ENCODE data around the gene CDK2. TPM values are rescaled to one million over a fixed set of nuclear protein-coding genes. Genes with fewer than 3 reads are reported as not detected.

Gene CDK2
- total RNA-seq, 2 donors from 2014 or later, result 8.8 to 12.5 TPM

- DNase-seq, result no peak
- Histone ChIP-seq H3K27me3 (no peaks in the 10 kb centered on the region), H3K27ac (no peak overlapping the region), H3K9me3 (no peaks in the 10 kb centered on the region), H3K4me3 (no peak overlapping the region), H3K4me1 (peaks cover 29% of the 10 kb centered on the region), H3K36me3 (replicated peaks in 1 of 2; ENCODE audit: insufficient read depth in 1 of 2, low read depth in 2 of 2) (no peaks in the 10 kb centered on the region)
- WGBS, 2 donors, result 74 to 77% methylated on average over 2 of the region's 2 CpGs
- no peak for TF ChIP-seq CTCF (IDR thresholded peaks at IDR 0.05)
- TF ChIP-seq POLR2A (IDR thresholded peaks at IDR 0.05), result no peak
- ATAC-seq, result no peak
- intact Hi-C loops (cut with DNase I), result no loop called here
Measured at GRCh38 chr12:55937981-55938380, 28.6 kb upstream of the CDK2 start.

GRCh38 chr12:55938826-55939501, 27.7 kb upstream of the CDK2 start:
- ATAC-seq, result no peak
- no peak for TF ChIP-seq POLR2A (IDR thresholded peaks at IDR 0.05)
- TF ChIP-seq CTCF (IDR thresholded peaks at IDR 0.05), result no peak
- peaks cover 0 to 2% of the 10 kb centered on the region in 2 donors for H3K36me3 ChIP-seq (replicated peaks in 1 of 2; ENCODE audit: insufficient read depth in 1 of 2, low read depth in 2 of 2)
- 94 to 95% methylated on average over 6 to 8 of the region's 8 CpGs for WGBS, 2 donors
- no peak overlapping the region for H3K4me3 ChIP-seq
- peaks cover 19% of the 10 kb centered on the region for H3K4me1 ChIP-seq
- intact Hi-C loops (cut with DNase I), result no loop called here
- no peaks in the 10 kb centered on the region for H3K27me3 ChIP-seq
- no peak for DNase-seq
- H3K9me3 ChIP-seq, result no peaks in the 10 kb centered on the region
- no peak overlapping the region for H3K27ac ChIP-seq

- Histone ChIP-seq H3K4me1 (peaks cover 19% of the 10 kb centered on the region), H3K36me3 (replicated peaks in 1 of 2; ENCODE audit: insufficient read depth in 1 of 2, low read depth in 2 of 2) (peaks cover 0 to 4% of the 10 kb centered on the region in 2 donors), H3K9me3 (no peaks in the 10 kb centered on the region), H3K27me3 (no peaks in the 10 kb centered on the region), H3K4me3 (no peak overlapping the region), H3K27ac (peak overlapping the region; percentile 46 to 61 (median 58))
- intact Hi-C loops (cut with DNase I), result loop anchor here (10.0 kb wide), 1 partner anchor 195 kb away; the partner anchor contains the start of gene GDF11
- TF ChIP-seq POLR2A (IDR thresholded peaks at IDR 0.05) (peak in 1 of 3 donors; percentile 15), CTCF (IDR thresholded peaks at IDR 0.05) (peak; percentile 87 to 94 (median 91))
- DNase-seq (peak; percentile 87 to 90 (median 88)), ATAC-seq (peak; percentile 96)
- 14 to 20% methylated on average over 10 to 18 of the region's 18 CpGs for WGBS, 2 donors
Measured at GRCh38 chr12:55940065-55940732, 26.4 kb upstream of the CDK2 start.

GRCh38 chr12:55942055-55942454, 24.6 kb upstream of the CDK2 start:
- TF ChIP-seq CTCF (IDR thresholded peaks at IDR 0.05), result no peak
- TF ChIP-seq POLR2A (IDR thresholded peaks at IDR 0.05), result no peak

More at GRCh38 chr12:55942055-55942454, 24.6 kb upstream of the CDK2 start:
- no peak overlapping the region for H3K27ac ChIP-seq
- ATAC-seq (no peak), DNase-seq (no peak)
- H3K4me1 ChIP-seq, result peaks cover 19% of the 10 kb centered on the region
- peaks cover 0 to 4% of the 10 kb centered on the region in 2 donors for H3K36me3 ChIP-seq (replicated peaks in 1 of 2; ENCODE audit: insufficient read depth in 1 of 2, low read depth in 2 of 2)
- H3K4me3 ChIP-seq, result no peak overlapping the region
- intact Hi-C loops (cut with DNase I), result loop anchor here (10.0 kb wide), 1 partner anchor 197 kb away; the partner anchor contains the start of gene GDF11
- no peaks in the 10 kb centered on the region for H3K9me3 ChIP-seq
- 77 to 84% methylated on average over 4 of the region's 4 CpGs for WGBS, 2 donors
- H3K27me3 ChIP-seq, result no peaks in the 10 kb centered on the region
